NCI-H2196 (cell line): ENCODE measurements around the gene CHSY3.
"Not testable (repeated sequence)": the region's sequence is repeated elsewhere in the genome, so short reads cannot be mapped to it uniquely, and the experiment has no call there.

ENCODE experiments used
- DNase-seq: peaks from one replicate; lab custom pipeline; 2025; ENCODE audit not compliant: unreplicated experiment; lab: John Stamatoyannopoulos, UW

Gene CHSY3

DNA sequence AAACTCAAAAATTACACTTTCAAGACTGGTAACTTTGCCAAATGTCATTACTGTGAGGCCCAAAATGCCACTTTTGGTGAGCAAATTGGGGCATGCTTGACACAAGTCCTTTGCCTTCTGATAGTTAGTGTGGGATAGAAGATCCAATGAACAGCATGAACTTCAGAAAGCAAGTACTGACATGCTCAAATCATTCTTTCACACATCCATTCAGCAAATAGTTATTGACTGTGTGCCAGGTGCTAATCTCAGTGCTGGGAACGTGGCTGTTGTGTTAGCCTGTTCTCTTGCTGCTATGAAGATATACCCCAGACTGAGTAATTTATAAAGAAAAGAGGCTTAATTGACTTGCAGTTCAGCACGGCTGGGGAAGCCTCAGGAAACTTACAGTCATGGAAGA, 247.0 kb downstream of the CHSY3 start:
- no peak for DNase-seq

DNA sequence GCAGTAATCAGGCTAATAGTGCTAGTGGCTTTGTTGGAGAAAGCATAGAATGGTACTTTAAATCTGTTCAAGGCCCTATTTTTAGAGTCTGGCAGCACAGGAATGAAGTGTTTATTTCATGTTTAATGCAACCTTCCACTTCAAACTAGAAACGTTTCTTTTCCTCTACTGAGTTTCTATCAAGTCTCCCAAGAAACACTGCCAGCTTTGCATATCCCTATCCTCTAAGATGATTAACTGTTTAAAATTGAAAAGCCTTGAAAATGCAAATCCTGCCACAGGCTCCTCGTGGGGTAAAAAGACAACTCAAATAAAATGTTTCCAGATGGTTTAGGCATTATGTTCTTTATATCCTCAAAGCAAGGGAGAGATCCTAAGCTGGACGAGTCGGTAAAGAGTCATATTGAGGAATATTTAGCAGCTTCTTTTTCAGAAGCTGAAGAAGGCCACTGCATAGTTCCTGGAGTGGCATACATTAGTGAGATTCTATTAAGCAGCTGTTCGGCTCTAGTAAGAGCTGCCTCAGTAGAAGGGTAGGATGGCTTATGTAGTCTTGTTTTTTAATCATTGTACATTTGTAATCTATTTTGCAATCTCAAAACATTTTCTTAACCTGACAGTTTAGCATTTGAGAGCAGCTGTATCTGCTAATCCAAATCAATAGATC, 251.2 kb downstream of the CHSY3 start:
- no peak for DNase-seq

DNA sequence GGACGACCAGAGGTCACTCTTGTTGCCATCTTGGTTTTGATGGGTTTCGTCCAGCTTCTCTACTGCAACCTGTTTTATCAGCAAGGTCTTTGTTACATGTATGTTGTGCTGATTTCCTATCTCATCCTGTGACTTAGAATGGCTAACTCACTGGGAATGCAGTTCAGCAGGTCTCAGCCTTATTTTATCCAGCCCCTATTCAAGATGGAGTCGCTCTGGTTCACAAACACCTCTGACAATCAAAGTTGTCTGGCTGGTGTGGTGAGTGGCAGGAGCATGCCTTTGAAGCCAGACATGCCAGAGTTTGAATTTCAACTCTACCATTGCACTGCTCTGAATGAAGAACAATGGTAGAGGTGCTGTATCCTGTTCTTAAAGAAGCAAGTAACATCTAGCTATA, 253.8 kb downstream of the CHSY3 start:
- no peak for DNase-seq

DNA sequence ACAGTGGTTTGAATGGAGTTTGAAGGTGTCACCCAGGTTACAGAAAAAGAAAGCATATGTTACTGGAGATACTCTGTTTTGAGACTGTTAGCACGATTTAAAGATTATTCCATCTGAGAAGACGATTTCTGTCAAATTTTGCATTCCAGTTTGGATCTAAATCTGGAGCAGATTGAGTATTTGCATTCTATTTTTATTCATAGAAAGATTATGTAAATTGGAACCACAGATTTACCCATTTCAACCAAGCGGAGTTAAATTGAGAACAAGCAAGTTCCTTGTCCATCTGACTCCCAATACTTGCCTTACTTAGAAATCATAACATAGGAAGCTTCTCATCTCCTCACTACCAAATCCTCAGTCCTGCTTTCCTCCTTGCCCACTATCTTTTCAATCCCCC, 255.7 kb downstream of the CHSY3 start:
- DNase-seq = no peak

DNA sequence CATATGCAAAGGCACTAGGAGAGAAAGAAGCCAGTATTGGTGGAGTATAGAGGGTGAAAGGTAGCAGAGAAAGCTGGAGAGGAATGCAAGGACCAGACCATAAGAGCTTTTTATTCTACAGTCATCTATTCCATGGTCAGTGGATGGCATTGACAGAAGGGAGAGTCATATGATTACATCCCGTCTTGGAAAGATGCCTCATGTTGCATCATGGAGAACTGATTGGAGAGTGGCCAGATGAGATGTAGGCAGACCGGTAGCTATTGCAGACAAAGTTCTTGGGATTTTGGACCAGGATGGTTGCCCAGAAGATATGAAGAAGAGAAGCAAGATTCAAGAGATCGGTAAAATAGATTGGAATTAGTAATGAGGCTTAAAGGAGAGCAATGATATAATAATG, 260.7 kb downstream of the CHSY3 start:
- no peak for DNase-seq

DNA sequence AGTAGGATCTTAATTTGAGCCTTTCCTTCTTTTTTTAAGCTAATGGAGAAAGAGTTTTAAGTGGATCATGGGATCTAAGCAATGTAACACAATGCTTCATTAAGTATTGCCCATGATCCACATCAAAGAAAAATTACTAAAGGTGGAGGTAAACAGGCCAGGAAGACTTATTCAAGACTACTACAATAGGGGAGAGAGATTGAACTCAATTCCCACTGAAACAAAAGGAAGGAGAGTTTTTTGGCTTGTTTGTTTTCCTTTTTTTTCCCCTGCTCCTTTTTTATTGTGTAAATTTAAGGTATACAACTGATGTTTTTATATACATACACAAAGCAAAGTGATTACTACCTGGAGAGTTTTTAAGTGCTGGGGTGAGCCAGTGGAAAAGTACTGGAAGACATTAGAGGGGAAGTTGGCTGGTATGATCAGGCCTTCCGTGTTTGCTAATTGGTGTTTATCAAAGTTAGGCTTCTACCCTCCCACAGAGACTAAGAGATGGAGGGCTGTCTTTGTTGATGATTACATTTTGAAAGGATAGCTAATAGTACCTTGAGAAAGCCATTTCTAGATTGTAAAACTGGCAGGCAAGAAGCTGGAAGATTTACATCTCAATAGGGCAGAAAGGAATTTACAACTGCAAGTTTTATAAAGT, 262.7 kb downstream of the CHSY3 start:
- no peak for DNase-seq

DNA sequence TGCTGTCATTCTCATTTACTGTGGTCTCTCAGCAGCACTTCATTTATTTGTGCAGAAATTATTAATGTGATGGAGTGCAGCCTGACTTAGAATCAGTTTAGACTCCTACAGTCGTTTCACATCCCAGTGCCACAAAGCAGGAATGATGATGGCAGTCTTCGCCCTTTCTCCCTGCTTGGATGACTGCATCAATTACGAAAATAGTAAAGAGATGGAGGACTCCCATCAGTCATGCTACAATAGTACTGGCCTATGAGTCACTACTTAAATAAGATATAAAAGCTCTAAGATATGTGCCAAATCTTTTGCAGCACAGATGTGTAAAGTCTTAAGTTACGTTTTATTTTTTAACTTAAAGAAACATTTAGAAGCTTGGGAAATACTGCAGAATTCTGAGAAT, 263.9 kb downstream of the CHSY3 start:
- DNase-seq = no peak

DNA sequence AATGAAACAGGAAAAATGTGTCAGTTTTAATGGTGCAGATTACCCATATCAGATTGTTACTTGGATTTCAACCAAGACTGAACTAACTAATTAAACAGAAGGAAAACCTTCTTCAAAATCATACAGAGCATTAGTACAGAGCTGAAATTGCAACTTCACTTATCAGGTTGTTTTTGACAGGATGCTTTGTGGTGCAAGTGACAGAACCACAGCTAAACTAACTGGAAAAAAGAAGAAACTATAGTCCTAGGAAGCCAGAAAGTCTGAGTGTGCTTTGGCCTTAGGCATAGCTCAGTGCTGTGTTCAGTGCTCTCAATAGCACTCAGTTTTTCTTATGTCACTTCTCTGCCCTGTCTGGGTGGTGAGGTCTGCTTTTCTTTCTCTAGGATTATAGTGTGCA, 267.4 kb downstream of the CHSY3 start:
- DNase-seq = no peak

DNA sequence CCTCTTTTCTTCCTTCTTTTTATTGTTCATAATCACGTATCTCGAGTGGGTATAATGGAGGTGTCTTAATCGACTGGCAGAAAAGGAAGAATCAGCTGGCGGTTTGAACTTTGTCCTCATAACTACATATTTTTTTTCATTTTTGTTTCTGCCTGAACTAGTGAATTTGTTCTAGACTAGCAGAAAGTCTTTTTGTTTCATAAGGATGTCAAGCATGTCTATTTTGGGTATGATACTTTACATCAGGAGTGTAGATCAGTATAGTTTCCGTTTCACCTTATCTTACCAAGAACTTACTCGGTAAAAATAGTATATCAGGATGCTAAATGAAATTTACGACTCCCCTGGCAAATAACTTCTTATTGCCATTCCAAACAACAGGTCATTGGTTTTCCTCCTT, 278.9 kb downstream of the CHSY3 start:
- no peak for DNase-seq

DNA sequence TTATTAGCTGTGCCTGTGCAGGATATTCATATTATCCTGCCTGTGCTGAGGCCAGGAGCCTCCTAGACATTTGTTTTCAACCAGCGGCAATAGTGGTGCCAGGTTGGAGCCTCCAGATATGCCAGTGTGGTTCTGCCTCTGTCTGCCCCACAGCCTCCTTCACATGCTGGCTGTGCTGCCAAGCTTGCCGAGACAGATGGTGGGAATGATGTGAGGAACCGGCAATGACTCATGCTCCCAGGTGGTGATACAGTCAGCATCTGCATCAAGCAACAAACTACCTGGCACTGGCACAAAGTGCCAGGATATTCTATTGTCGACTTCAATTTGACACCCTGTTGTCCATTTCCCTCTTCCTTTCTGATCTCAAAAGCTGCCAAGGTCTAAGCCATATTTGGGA, 285.7 kb downstream of the CHSY3 start:
- no peak for DNase-seq

DNA sequence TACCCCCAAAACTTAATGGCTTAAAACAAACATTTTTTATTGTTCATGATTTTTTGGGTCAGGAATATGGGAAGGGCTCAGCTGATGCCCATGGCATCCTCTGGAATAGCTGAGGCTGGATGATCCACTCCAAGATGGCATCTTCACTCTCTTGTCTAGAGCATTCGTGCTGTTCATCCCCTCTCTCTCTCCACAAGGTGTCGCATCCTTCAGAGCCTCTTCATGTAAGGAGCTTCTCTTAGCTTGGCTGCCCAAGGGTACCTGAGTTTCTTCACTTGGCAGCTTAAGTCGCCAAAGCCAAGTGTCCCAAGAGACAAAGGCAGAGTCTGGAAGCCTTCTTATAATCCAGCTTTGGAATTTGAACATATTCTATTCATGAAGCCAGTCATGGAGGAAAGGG, 294.7 kb downstream of the CHSY3 start:
- DNase-seq = no peak

DNA sequence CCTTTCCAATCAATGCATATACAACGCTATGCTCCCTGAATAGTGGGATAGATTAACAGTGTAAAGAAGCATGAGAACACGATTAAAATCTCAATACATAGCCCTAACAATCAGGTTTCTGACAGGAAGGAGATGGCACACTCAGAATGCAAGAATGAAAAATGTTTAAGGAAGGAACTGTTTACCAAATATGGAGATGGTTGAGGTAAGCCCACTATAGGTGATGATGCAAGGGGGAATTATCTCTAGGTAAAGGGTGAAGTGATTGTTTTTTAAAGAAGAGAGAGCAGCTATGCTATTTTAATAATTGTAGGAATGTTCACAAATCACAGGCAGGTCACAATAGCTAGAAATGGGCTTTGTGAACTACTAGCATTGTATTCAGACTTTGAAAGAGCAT, 302.4 kb downstream of the CHSY3 start:
- DNase-seq = no peak

DNA sequence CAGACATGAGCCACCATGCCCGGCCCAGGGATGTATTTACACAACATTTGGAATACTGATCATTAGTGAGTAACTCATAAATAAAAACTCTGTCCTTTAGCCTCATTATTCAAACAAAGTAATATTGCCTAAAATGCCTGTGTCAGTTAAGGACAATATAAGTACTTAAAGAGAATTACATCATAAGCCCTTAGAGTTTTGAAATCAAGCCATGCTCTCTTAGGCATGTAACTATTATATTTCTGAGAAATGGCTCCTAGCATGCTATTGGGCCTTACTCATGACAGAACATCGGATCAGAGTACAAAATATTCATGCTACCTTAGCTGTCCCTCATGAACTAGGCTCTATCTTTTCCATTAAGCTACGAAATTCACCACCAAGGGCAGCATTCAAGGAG, 309.3 kb downstream of the CHSY3 start:
- no peak for DNase-seq

DNA sequence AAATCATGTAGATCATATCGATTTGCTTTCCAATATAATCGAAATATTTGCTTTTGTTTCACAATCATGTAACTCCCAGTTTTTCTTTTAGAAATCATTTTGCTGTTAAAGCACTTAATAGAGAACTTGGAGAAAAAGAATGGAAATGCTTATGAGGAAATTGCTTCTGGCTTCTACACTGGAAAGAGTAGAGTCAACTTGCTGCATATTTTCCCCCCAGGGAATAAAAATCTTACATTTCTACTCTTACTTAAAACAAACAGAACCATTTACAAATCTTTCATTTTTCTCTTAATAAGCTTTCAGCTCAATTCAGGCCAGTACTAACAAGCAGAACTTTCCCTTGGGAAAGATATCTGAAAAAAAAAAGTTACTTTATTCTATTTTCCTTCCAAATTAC, 312.0 kb downstream of the CHSY3 start:
- DNase-seq = no peak

DNA sequence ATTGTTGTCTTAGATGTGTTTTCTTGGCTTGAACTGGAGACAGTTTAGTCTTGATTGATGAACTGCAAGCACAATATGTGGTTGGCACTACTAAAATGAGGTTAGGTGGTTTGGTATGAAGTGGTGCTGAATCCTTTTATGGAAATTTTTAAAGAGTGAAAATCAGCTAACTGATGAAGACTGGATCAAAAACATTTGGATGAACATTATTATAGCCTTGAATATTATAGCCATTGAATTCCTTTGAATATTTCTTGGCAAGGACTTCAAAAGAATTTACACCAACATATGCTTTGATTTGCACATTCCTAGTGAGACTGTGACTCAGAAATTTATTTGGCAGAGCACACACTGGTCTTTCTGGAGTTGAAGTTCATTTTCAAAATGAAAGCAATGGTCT, 318.3 kb downstream of the CHSY3 start:
- no peak for DNase-seq

DNA sequence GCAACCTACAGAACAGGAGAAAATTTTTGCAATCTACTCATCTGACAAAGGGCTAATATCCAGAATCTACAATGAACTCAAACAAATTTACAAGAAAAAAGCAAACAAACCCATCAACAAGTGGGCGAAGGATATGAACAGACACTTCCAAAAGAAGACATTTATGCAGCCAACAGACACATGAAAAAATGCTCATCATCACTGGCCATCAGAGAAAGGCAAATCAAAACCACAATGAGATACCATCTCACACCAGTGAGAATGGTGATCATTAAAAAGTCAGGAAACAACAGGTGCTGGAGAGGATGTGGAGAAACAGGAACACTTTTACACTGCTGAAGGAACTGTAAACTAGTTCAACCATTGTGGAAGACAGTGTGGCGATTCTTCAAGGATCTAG, 322.3 kb downstream of the CHSY3 start:
- DNase-seq = not testable (repeated sequence)

DNA sequence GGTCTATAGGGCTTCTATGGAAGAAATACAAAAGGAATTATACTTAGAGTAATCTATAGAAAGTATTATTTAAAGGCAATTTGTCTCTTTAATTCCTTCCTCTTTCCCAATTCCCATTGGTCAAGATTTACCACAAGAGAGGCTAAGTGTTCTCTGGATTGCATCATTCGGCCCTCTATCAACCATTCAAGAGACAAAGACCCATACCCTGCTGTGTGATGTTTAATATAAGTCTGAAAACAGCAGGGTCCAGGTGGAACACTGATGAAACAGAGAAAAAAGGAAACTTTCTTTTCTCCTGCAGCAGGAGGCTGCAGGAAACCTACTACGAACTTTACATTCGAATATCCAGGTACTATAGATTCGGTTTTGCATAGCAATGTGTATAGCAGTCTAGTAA, 323.4 kb downstream of the CHSY3 start:
- no peak for DNase-seq

DNA sequence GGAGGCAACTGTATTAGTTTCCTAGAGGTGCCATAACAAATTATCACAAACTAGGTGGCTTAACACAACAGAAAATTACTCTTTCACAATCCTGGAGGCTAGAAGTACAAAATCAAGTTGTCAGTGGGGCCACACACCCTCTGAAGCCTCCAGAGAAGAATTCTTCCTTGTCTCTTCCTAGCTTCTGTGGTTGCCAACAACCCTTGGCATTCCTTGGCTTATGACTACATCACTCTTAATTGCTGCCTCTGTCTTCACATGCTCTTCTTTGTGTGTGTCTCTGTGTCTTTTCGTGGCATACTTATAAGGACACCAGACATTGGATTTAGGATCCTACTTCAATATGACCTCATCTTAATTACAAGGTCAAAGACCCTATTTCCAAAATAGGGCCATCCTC, 327.5 kb downstream of the CHSY3 start:
- DNase-seq = no peak

DNA sequence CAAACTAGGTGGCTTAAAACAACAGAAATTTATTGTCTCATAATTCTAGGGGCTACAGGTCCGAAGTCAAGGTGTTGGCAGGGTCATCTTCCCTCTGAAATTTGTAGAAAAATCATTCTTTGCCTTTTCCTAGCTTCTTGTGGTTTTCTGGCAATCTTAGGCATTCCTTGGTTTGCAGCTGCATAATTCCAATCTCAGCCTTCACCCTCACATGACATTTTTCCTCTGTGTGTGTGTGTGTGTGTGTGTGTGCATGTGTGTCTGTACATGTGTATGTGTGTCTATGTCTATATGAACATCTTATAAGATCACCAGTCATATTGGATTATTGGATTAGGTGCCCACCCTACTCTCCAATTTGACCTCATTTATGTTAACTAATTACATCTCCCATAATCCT, 330.6 kb downstream of the CHSY3 start:
- no peak for DNase-seq
